WERI-Rb-1 (cell line): ENCODE results near the gene TCTN2.

Experiments used
- DNase-seq: peaks from one replicate; pipeline ENCODE4 v3.0.0-alpha.2; 2020
- H3K27ac ChIP-seq: fragments of 250-450 bp; sonication (Bioruptor Pico); 2 replicates; pipeline ENCODE4 v1.5.1; 2020; ENCODE audit warnings: mild to moderate bottlenecking, moderate library complexity
- H3K27me3 ChIP-seq: fragments of 250-450 bp; sonication (Bioruptor Pico); 2 replicates; pipeline ENCODE4 v1.5.1; 2021; ENCODE audit warnings: mild to moderate bottlenecking, low read depth, moderate library complexity; ENCODE audit not compliant: insufficient read depth, severe bottlenecking
- H3K36me3 ChIP-seq: fragments of 250-450 bp; sonication (Bioruptor Pico); 2 replicates; pipeline ENCODE4 v1.5.1; 2020; ENCODE audit warnings: mild to moderate bottlenecking, moderate library complexity
- H3K4me3 ChIP-seq: 2 replicates; pipeline ENCODE4 v1.5.1; 2011; ENCODE audit warnings: low read depth, mild to moderate bottlenecking, control low read depth, low read length
- H3K9me3 ChIP-seq: fragments of 250-450 bp; sonication (Bioruptor Pico); 2 replicates; pipeline ENCODE4 v1.5.1; 2021; ENCODE audit warnings: mild to moderate bottlenecking, moderate library complexity; ENCODE audit not compliant: severe bottlenecking
- TF ChIP-seq, protein P1 (sequence below): IDR thresholded peaks from 2 replicates; pipeline ENCODE4 v1.5.1; 2011; ENCODE audit warnings: low read depth, mild to moderate bottlenecking, control low read depth, inconsistent platforms, low read length

Gene TCTN2

DNA sequence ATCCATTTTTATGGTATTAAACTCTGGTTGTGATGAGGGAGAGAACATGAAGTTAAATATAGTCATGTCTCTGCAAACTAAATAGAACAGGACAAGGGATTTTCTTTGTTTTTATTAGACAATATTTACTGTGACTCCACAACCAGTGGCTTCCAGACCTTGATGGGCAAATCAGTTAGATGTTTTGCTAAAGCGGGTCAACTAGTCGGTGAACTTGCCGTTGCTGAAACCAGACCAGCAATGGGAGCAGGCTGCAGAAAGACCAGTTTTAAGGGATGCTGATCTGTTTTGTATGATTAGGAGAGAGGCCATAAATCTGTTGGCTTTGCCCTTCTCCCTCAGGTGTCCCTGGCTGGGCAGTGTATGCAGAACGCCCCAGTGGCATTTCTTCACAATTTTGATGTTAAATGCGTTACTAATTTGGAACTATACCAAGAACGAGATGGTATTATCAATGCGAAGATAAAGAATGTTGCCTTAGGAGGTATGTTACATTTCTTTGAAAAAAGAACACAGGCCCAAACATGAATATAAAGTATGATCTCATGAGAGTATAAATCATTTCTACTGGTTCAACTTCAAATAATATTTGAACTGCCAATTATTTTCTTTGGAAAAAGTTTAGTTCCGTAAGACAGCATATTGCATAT is 19.4 kb downstream of the TCTN2 start:
- H3K9me3 ChIP-seq: no peaks in the 10 kb centered on the region
- H3K36me3 ChIP-seq: peaks cover 9% of the 10 kb centered on the region
- no peaks in the 10 kb centered on the region for H3K27me3 ChIP-seq
- DNase-seq: no peak
- no peak overlapping the region for H3K4me3 ChIP-seq
- TF ChIP-seq, protein P1, sequence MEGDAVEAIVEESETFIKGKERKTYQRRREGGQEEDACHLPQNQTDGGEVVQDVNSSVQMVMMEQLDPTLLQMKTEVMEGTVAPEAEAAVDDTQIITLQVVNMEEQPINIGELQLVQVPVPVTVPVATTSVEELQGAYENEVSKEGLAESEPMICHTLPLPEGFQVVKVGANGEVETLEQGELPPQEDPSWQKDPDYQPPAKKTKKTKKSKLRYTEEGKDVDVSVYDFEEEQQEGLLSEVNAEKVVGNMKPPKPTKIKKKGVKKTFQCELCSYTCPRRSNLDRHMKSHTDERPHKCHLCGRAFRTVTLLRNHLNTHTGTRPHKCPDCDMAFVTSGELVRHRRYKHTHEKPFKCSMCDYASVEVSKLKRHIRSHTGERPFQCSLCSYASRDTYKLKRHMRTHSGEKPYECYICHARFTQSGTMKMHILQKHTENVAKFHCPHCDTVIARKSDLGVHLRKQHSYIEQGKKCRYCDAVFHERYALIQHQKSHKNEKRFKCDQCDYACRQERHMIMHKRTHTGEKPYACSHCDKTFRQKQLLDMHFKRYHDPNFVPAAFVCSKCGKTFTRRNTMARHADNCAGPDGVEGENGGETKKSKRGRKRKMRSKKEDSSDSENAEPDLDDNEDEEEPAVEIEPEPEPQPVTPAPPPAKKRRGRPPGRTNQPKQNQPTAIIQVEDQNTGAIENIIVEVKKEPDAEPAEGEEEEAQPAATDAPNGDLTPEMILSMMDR: no peak
- H3K27ac ChIP-seq: no peak overlapping the region

DNA sequence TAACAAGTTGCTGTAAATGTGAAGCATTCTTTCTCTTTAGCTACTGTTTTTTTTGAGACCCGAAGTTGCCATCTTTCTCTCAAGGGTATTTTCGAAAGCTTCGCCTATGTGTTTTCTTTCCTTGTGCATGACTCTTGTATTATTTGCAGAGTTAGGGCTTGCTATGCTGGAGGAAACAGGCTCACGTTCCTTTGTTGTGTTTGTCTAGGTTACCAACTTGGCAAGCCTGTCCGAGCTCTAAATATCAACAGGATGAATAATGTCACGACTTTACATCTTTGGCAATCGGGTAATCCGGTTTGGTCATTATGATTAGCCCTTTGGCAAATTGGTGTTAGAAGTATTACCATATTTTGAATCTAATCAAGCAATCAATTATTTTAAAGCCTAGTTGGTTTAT is 25.3 kb downstream of the TCTN2 start:
- DNase-seq: no peak
- peaks cover 24% of the 10 kb centered on the region for H3K36me3 ChIP-seq

DNA sequence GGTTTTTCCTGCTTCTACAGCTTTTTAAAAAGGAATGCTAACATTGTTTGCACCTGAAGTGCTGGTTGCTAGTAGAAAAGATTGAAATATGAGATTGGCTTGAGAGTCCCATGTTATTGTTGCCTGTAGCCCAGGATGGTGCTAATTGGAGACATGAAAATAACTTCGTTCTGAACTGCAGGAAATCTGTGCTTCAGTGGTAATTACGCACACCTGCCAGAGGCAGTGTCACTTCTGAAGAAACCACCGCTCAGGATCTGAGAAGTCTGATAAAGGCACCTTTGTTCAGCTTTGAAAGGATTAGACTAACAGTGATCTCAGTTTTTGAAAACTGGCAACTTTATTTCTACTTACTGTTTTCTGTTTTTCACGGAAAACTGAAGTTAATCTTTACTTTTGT is 25.7 kb downstream of the TCTN2 start:
- DNase-seq: no peak
- Histone ChIP-seq H3K36me3 (peaks cover 24% of the 10 kb centered on the region), H3K4me3 (no peak overlapping the region), H3K9me3 (no peaks in the 10 kb centered on the region), H3K27me3 (no peaks in the 10 kb centered on the region), H3K27ac (no peak overlapping the region)
- TF ChIP-seq, protein P1: no peak

More for the DNA sequence above, 25.3 kb downstream of the TCTN2 start:
- Histone ChIP-seq H3K27me3 (no peaks in the 10 kb centered on the region), H3K9me3 (no peaks in the 10 kb centered on the region), H3K4me3 (no peak overlapping the region), H3K27ac (no peak overlapping the region)
- TF ChIP-seq, protein P1: no peak

DNA sequence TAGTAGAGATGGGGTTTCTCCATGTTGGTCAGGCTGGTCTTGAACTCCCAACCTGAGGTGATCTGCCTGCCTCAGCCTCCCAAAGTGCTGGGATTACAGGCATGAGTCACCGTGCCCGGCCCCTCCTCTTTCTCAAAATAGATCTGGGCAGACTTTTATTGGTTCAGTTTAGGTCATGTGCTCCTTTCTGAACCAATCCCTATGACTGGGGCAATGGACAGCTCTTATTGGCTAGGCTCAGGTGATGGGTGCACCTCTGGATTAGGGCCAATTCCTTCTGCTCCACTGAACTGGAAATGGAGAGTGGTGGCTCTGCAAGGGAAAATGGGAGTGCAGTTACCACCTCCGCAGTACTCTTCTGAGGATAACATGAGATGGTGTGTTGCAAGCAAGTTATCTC is 35.0 kb downstream of the TCTN2 start:
- Histone ChIP-seq H3K9me3 (no peaks in the 10 kb centered on the region), H3K36me3 (peaks cover 11% of the 10 kb centered on the region; the same call in 1 of the 2 replicates), H3K27me3 (no peaks in the 10 kb centered on the region), H3K27ac (no peak overlapping the region), H3K4me3 (no peak overlapping the region)
- TF ChIP-seq, protein P1: no peak
- DNase-seq: no peak

DNA sequence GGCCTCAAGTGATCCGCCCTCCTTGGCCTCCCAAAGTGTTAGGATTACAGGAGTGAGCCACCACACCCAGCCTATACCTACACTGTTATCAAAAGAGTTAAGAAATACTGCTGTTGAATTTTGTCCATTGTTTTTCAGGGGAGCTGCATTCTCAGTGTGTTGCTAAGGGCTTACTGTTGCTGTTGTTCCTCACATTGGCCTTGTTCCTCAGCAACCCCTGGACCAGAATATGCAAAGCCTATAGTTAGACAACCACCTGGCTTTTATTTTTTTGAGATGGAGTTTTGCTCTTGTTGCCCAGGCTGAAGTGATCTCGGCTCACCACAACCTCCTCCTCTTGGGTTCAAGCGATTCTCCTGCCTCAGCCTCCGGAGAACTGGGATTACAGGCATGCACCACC is 36.6 kb downstream of the TCTN2 start:
- DNase-seq: no peak
- Histone ChIP-seq H3K4me3 (no peak overlapping the region), H3K27me3 (no peaks in the 10 kb centered on the region), H3K27ac (no peak overlapping the region), H3K36me3 (peaks cover 12% of the 10 kb centered on the region; the same call in 1 of the 2 replicates), H3K9me3 (no peaks in the 10 kb centered on the region)
- TF ChIP-seq, protein P1: no peak

DNA sequence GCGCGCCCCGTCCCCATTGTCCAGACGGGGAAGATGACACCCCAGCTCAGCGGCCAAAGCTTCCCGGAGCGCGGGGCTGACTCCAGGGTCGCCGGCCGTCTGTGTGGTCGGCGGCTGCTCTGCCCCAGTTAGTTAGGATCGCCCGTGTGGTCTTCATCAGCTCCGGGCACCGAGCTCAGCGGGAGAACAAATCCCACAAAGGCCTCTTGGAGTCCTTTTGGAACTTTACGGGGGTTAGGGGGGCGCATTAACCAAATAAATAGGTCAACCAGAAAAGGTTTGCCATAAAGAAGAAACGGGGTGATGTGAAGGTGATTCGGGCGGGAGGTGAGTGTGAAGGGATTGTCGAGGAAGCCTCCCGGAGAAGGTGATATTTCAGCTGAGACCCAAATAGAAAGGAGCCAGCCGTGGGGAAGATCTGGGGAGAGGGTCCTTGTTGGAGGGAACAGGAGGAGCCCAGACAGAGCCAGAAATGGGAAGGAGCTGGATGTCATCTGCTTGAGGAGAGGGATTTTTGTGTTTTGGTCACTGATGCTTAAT is 41.9 kb downstream of the TCTN2 start:
- peak overlapping the region; percentile 78 for H3K27ac ChIP-seq
- H3K27me3 ChIP-seq: no peaks in the 10 kb centered on the region
- H3K36me3 ChIP-seq: 0 out of 2 replicates have a peak, but pooled peaks cover 4% of the 10 kb centered on the region
- H3K4me3 ChIP-seq: peak overlapping the region; percentile 90
- no peaks in the 10 kb centered on the region for H3K9me3 ChIP-seq
- DNase-seq: no peak
- TF ChIP-seq, protein P1: no peak
